Stimulated activated naive CD8-positive, alpha-beta T cell treated with anti-CD3 and anti-CD28 coated beads, Interleukin-15, Interleukin-2, amounts not matched to agents 100 ng/mL and 50 ng/mL, for 24 hours (primary cell): ENCODE data around the gene B3GAT1.
"Not testable (repeated sequence)": the region's sequence is repeated elsewhere in the genome, so short reads cannot be mapped to it uniquely, and the experiment has no call there.

Source experiments
- H3K27ac Mint-ChIP-seq: one replicate; pipeline ENCODE4 v1.8.0; 2021; ENCODE audit warnings: mild to moderate bottlenecking, mixed read lengths
- H3K27me3 Mint-ChIP-seq: one replicate; pipeline ENCODE4 v1.8.0; 2021; ENCODE audit warnings: mixed read lengths
- H3K36me3 Mint-ChIP-seq: one replicate; pipeline ENCODE4 v1.8.0; 2021; ENCODE audit warnings: low read depth, mixed read lengths
- H3K4me1 Mint-ChIP-seq: one replicate; pipeline ENCODE4 v1.8.0; 2021; ENCODE audit warnings: low read depth, mixed read lengths
- H3K4me3 Mint-ChIP-seq: one replicate; pipeline ENCODE4 v1.8.0; 2021; ENCODE audit warnings: mild to moderate bottlenecking, mixed read lengths
- H3K9me3 Mint-ChIP-seq: one replicate; pipeline ENCODE4 v1.8.0; 2021; ENCODE audit warnings: mixed read lengths

Gene B3GAT1, protein sequence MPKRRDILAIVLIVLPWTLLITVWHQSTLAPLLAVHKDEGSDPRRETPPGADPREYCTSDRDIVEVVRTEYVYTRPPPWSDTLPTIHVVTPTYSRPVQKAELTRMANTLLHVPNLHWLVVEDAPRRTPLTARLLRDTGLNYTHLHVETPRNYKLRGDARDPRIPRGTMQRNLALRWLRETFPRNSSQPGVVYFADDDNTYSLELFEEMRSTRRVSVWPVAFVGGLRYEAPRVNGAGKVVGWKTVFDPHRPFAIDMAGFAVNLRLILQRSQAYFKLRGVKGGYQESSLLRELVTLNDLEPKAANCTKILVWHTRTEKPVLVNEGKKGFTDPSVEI

DNA sequence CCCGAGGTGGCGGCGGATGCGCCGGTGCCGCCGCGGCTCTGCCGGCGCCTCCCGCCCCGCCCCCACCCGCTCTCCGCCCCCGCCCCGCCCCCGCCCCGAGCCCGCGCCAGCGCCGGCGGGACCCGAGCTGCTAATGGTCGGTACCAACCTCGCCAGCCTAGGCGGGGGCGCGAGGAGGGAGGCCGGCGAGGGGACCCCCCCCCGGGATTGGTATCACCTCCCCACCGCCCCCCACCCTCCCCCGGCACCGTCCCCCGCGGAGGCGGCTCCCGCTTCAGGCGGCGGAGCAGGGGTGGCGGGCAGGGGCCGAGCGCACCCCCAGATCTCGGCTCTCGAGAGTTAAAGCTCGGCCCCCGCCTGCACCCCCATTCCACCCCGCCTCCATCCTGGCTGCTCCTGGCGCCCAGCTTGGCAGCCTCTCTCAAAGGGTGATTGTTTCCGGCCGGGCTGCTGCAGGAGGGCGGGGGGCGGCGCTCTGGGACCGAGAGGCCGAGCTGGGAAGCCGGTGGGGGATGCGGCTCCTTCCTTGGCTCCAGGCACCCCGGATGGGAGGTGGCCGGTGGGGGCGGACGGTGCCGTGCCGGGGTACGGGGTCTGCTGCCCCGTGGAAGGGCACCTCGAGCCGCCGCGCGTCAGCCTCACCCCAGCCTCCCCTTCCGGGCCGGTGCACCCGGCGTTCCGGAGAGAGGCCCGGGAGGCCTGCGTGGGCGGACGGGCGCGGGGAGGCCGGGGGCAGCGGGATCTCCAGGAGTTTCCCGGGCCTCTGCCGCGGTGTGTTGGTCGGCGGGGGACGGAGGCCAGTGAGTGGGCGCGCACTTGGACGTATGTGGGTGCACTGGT, at the start of gene B3GAT1:
Gene B3GAT1, minus strand, starts transcription at position 40 of the 840 bp plus-strand sequence. CDS start 24,583 bp downstream, outside the sequence.
- Mint-ChIP-seq H3K4me1 (peaks cover 6% of the 10 kb centered on the region), H3K27ac (no peak within 1 kb of the TSS), H3K27me3 (peaks cover 55% of the 10 kb centered on the region), H3K9me3 (no peaks in the 10 kb centered on the region), H3K4me3 (peak within 1 kb of the TSS; percentile 47), H3K36me3 (no peaks in the 10 kb centered on the region)

DNA sequence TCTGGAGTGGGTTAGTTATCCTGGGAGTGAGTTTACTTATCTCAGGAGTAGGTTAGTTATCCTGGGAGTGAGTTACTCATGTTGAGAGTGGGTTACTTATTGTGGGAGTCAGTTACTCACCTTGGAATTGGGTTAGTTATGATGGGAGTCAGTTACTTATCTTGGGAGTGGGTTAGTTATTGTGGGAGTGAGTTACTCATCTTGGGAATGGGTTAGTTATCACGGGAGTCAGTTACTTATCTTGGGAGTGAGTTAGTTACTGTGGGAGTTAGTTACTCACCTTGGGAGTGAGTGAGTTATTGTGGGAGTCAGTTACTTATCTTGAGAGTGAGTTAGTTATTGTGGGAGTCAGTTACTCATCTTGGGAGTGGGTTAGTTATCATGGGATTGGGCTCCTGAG, 49.6 kb upstream of the B3GAT1 start:
- no peaks in the 10 kb centered on the region for H3K36me3 Mint-ChIP-seq
- no peaks in the 10 kb centered on the region for H3K4me1 Mint-ChIP-seq
- H3K4me3 Mint-ChIP-seq, result no peak overlapping the region
- peaks cover 19% of the 10 kb centered on the region for H3K27me3 Mint-ChIP-seq
- no peak overlapping the region for H3K27ac Mint-ChIP-seq
- H3K9me3 Mint-ChIP-seq, result no peaks in the 10 kb centered on the region

DNA sequence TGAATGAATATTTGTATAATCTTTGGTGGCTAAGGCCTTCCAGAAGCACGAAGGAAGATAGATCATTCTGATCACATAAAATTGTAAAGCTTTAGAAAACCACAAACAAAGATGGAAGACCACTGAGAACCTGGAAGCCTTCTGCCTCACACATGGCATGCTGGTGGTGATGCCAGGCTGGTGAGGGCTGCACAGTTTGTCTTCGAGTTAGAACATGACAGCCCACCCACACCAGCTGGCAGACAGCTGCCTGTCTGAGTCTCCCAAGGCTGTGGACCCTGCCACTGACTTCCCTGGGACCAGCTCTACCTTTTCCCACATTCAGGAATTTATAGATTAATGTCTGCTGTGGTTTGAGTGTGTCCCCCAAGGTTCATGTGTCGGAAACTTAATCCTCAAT, 48.8 kb upstream of the B3GAT1 start:
- Mint-ChIP-seq H3K9me3 (peaks cover 5% of the 10 kb centered on the region), H3K36me3 (no peaks in the 10 kb centered on the region), H3K4me3 (no peak overlapping the region), H3K27ac (no peak overlapping the region), H3K4me1 (no peaks in the 10 kb centered on the region), H3K27me3 (peaks cover 19% of the 10 kb centered on the region)

DNA sequence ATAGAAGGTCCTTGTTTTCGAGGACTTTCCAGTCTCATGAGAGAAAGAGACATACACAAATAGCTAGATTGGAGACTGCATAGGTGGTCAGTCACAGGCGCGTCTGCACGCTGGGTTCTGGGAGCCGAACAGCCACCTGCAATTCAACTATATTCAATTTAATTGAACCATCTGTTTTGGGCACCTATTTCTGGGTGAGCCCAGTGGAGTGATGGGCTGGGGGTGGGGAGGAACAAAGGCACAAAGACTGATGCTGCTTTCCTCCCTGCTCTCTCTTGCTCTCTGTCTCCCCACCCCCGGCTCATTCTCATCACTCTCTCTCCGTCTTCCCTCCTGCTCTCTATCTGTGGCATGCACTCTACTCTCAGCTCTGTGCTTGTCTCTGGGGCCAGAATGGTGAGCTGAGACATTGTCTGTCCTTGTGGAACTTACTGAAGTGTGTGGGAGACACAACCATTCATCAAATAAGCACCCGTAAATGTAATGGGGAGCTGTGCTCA, 48.1 kb upstream of the B3GAT1 start:
- H3K4me3 Mint-ChIP-seq, result no peak overlapping the region
- H3K27ac Mint-ChIP-seq, result no peak overlapping the region
- H3K4me1 Mint-ChIP-seq, result no peaks in the 10 kb centered on the region
- no peaks in the 10 kb centered on the region for H3K36me3 Mint-ChIP-seq
- peaks cover 6% of the 10 kb centered on the region for H3K9me3 Mint-ChIP-seq
- H3K27me3 Mint-ChIP-seq, result peaks cover 11% of the 10 kb centered on the region

DNA sequence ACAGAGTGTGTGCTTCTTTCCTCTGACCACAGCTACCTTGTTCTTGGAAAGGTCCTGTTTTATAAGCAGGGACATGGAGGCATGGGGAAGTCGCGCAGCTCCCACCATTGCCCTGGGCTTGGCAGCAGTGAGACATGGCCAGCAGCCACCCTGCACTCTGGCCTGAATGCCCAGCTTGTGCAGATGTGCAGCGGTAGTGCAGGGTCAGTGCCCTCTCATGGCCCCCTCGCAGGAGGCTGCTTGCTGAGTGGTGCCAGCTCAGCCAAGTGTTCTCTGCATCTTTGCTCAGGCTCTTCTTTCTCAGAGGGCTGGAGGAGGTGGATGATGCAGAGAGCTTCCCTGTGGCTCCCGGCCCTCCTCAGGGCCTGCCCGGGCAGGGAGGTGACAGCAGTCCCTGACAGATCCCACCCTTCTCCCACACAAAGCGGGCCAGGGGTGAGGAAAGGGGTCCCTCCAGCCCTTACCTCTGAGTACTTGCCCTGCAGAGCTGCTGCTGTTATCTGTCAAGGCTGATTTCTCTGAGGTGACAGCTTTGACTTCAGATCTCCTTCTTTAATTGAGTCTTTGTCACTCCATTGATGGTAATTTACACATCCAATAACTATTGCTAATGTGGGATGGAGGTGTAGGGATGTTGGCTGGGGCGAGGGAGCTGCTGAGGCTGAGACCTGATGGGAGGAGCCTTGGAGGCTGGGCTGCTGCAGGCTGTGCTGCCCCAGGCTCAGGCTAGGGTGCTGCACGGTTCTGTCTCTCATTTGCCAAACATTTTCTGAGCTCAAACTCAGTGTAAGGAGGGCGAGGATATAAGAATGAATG, 47.4 kb upstream of the B3GAT1 start:
- Mint-ChIP-seq H3K4me3 (no peak overlapping the region), H3K27ac (no peak overlapping the region), H3K36me3 (no peaks in the 10 kb centered on the region), H3K27me3 (peaks cover 7% of the 10 kb centered on the region), H3K9me3 (peaks cover 6% of the 10 kb centered on the region), H3K4me1 (no peaks in the 10 kb centered on the region)

DNA sequence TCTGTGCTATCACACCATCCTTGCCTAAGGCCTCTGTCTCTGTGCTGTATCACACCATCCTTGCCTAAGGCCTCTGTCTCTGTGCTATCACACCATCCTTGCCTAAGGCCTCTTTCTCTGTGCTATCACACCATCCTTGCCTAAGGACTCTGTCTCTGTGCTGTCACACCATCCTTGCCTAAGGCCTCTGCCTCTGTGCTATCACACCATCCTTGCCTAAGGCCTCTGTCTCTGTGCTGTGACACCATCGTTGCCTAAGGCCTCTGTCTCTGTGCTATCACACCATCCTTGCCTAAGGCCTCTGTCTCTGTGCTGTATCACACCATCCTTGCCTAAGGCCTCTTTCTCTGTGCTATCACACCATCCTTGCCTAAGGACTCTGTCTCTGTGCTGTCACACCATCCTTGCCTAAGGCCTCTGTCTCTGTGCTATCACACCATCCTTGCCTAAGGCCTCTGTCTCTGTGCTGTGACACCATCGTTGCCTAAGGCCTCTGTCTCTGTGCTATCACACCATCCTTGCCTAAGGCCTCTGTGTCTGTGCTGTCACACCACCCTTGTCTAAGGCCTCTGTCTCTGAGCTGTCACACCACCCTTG, 45.5 kb upstream of the B3GAT1 start:
- not testable (repeated sequence) for H3K36me3 Mint-ChIP-seq, H3K27me3 Mint-ChIP-seq, H3K9me3 Mint-ChIP-seq, H3K4me3 Mint-ChIP-seq, H3K4me1 Mint-ChIP-seq, H3K27ac Mint-ChIP-seq

DNA sequence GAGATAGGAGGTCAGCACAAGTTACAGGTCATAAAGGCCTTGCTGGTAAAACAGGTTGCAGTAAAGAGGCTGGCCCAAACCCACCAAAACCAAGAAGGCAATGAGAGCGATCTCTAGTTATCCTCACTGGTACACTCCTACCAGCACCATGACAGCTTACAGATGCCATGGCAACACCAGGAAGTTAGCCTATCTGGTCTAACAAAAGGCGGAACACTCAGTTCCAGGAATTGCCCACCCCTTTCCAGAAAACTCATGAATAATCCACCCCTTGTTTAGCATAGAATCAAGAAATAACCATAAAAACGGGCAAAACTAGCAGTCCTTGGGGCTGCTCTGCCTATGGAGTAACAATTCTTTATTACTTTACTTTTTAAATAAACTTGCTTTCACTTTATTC, 43.5 kb upstream of the B3GAT1 start:
- Mint-ChIP-seq H3K36me3 (no peaks in the 10 kb centered on the region), H3K27ac (no peak overlapping the region), H3K4me3 (no peak overlapping the region), H3K4me1 (no peaks in the 10 kb centered on the region), H3K9me3 (peaks cover 6% of the 10 kb centered on the region), H3K27me3 (no peaks in the 10 kb centered on the region)

DNA sequence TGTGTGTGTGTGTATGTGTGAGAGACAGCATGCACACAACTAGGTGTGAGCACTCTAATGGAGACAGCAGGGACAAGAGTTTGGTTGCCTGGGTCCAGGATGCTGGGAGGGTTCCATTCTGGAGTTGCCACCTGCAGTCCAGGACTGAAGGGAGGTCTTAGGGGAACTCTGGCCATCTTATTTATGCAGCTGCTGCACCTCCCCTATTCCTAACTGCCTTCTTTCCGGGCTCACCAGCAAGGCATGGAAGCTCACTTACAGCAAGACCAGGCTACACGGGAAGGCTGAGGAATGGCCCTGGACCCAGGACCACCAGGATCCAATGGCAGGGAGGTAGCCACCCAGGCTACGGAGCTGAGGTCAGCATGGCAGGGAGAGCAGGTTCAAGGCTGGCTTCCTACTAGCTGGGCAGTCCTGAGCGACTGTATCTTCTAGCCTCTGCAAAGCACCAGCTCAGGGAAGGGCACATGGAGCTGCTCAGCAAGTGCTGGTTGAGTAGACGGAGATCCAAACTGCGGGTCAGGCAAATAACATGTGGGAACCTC, 42.2 kb upstream of the B3GAT1 start:
- no peaks in the 10 kb centered on the region for H3K4me1 Mint-ChIP-seq
- H3K27me3 Mint-ChIP-seq, result no peaks in the 10 kb centered on the region
- no peak overlapping the region for H3K27ac Mint-ChIP-seq
- H3K36me3 Mint-ChIP-seq, result no peaks in the 10 kb centered on the region
- H3K9me3 Mint-ChIP-seq, result peaks cover 6% of the 10 kb centered on the region
- no peak overlapping the region for H3K4me3 Mint-ChIP-seq

DNA sequence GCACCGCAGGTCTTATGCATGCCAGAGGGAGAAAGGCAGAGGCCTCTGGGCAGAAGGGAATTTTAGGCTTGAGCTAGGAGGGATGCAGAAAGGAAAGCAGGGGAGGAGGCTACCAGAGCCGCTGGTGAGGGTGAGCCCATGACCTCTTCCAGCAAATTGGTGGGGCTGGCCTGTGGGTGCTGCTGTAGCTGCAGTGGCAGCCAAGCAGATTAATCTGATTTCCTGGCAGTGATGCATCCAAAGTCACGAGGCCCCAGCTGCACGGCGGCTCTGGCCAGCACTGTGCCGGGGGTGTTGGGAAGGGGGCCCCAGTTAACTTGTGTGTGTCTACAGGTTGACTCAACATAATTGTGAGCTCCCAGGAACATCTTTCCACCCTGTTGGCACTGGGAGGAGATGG, 41.4 kb upstream of the B3GAT1 start:
- Mint-ChIP-seq H3K27ac (no peak overlapping the region), H3K4me1 (no peaks in the 10 kb centered on the region), H3K9me3 (peaks cover 6% of the 10 kb centered on the region), H3K36me3 (no peaks in the 10 kb centered on the region), H3K27me3 (no peaks in the 10 kb centered on the region), H3K4me3 (no peak overlapping the region)

DNA sequence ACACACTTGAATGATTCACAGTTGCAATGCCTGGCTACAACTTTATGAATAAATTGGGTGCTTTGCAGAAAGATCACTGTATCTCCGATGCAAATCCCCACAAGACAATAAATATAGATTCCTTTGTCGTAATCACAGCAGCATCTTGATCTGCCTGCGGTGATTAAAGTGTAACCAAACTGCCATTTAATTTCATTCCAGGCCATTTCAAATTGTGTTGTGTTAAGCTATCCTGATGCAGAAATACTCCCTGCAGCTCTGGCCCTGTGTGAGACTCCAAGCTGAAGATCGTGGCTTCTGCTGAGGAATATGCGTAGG, 40.8 kb upstream of the B3GAT1 start:
- Mint-ChIP-seq H3K27ac (no peak overlapping the region), H3K4me1 (no peaks in the 10 kb centered on the region), H3K36me3 (no peaks in the 10 kb centered on the region), H3K27me3 (no peaks in the 10 kb centered on the region), H3K9me3 (peaks cover 6% of the 10 kb centered on the region), H3K4me3 (no peak overlapping the region)

DNA sequence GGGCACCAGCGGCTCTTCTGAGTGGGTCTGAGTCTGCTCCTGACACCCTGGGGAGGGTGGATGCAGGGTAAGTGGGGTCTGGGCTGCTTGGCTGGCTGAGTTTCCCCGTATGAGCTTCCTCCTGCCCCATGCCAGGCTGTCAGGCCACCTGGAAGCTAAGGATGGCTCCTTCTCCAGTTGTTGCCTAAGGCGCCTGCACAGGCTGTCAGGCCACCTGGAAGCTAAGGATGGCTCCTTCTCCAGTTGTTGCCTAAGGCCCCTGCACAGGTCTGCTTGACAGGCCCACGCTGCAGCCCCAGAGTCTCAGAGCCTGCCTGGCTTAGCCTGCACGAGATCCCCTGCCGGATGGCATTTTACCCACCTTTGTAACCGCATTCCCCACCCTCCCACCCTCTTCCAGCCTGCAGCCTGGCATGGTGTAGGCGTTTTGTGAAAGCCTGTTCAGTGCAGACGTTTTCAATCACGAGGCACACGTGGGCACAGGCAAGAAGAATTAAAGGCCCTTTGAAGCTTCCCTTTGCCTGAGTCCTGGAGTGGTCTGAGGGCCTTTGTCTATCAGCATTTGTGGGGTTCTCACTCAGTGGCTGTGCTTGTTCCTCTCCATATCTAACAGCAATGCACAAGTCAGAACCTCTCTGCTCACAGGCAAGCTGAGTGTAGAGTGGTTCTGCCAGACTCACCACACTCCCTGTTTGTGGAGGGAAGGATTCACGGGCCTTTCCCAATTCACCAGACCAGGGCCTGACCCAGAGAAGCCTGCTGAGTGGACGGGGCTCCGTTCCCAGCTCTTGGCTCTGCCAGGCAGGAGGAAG, 40.2 kb upstream of the B3GAT1 start:
- Mint-ChIP-seq H3K4me3 (no peak overlapping the region), H3K4me1 (no peaks in the 10 kb centered on the region), H3K9me3 (peaks cover 6% of the 10 kb centered on the region), H3K36me3 (no peaks in the 10 kb centered on the region), H3K27ac (no peak overlapping the region), H3K27me3 (no peaks in the 10 kb centered on the region)

DNA sequence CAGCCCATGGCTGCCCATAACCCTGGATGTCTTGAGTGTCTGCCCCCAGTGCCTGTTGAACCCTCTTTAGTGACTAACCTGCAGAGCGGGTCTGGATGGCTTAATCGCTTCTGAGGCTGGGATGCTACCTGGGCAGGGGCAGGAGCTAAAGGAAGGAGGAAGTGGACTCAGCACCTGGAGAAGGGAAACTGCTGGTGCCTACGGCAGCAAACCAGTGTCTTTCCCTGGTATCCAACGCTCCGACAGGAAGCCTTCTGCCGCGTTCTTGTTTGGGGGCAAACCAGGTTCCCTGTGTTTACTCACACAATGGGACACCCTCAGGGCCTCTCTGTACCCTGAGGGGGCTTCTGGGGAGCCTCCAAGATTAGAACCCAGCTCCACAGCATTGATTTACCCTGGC, 38.1 kb upstream of the B3GAT1 start:
- no peaks in the 10 kb centered on the region for H3K9me3 Mint-ChIP-seq
- no peaks in the 10 kb centered on the region for H3K4me1 Mint-ChIP-seq
- no peaks in the 10 kb centered on the region for H3K27me3 Mint-ChIP-seq
- no peaks in the 10 kb centered on the region for H3K36me3 Mint-ChIP-seq
- H3K27ac Mint-ChIP-seq, result no peak overlapping the region
- no peak overlapping the region for H3K4me3 Mint-ChIP-seq

DNA sequence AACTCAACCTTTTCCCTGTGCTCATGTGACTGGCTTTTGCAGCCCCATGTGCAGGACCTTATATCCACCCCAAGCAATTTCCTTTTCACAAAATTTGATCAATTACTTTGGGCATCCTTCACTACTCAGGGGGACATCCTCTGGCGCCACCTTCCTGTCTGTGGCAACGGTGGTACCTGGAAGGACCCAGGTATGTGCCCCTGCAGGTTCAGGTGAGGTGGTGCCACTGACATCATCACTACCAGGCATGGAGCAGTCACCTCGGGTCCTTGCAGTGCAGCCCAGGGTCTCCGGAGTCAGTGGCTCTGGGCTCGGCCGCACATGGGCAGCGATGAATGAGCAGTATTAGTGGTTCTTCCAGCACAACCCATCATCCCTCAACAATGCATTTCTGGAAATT, 37.7 kb upstream of the B3GAT1 start:
- Mint-ChIP-seq H3K9me3 (no peaks in the 10 kb centered on the region), H3K4me1 (no peaks in the 10 kb centered on the region), H3K27me3 (no peaks in the 10 kb centered on the region), H3K27ac (no peak overlapping the region), H3K4me3 (no peak overlapping the region), H3K36me3 (no peaks in the 10 kb centered on the region)

DNA sequence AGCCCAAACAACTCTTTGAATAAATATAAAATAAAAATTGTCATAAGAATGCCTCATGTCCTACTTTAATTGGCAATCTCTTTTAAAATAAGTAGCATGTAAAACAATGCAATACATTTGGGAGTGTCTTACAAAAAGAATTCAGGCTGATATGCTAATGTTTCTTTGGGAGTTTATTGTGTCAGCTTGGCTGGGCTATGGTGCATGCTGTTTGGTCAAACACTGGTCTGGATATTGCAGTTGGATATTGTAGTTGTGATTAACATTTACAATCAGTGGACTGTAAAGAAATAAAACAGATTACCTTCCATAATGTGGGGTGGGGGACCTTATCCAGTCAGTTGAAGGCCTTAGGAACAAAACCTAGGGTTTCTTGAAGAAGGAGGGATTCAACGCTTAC, 37.0 kb upstream of the B3GAT1 start:
- H3K27me3 Mint-ChIP-seq, result no peaks in the 10 kb centered on the region
- no peak overlapping the region for H3K4me3 Mint-ChIP-seq
- no peak overlapping the region for H3K27ac Mint-ChIP-seq
- H3K9me3 Mint-ChIP-seq, result peaks cover 2% of the 10 kb centered on the region
- H3K4me1 Mint-ChIP-seq, result no peaks in the 10 kb centered on the region
- H3K36me3 Mint-ChIP-seq, result no peaks in the 10 kb centered on the region
